Testis (tissue), 2 donors: ENCODE data around the gene L3MBTL4.

Experiments
- CTCF ChIP-seq, 3 experiments: fragments of 450-650 bp in 2 of 3; fragments of 200-600 bp in 1 of 3; sonication (generic) in 1 of 3; IDR thresholded peaks; one replicate each; pipeline ENCODE4 v1.5.1; 2016 to 2019; ENCODE audit warnings: antibody characterized with exemption in 3 of 3, mild to moderate bottlenecking in 2 of 3, moderate library complexity in 1 of 3
- POLR2A ChIP-seq: fragments of 450-650 bp; IDR thresholded peaks from one replicate; pipeline ENCODE4 v1.6.1; 2017; ENCODE audit warnings: antibody characterized with exemption, mild to moderate bottlenecking, moderate library complexity

GRCh38 chr18:5914016-5914415 lies 500.7 kb downstream of the L3MBTL4 start:
- TF ChIP-seq CTCF (IDR thresholded peaks at IDR 0.05) = no peak
- TF ChIP-seq POLR2A = no peak
